KBM-7 (cell line): ENCODE data around the gene PHIP.
"Not testable (repeated sequence)": the region's sequence is repeated elsewhere in the genome, so short reads cannot be mapped to it uniquely, and the experiment has no call there.

ENCODE experiments used
- DNase-seq: peaks from one replicate; pipeline ENCODE4 v3.0.0-alpha.2; 2015
- in situ Hi-C: fragments of 300-500 bp; cut with MboI; formaldehyde crosslinking; loops from 2 replicates; pipeline ENCODE4 v1.14.3; 2020; ENCODE audit warnings: low sequenced_read_pairs, low pct_unique_long_range_greater_than_20kb, mixed read lengths

PHIP gene

DNA sequence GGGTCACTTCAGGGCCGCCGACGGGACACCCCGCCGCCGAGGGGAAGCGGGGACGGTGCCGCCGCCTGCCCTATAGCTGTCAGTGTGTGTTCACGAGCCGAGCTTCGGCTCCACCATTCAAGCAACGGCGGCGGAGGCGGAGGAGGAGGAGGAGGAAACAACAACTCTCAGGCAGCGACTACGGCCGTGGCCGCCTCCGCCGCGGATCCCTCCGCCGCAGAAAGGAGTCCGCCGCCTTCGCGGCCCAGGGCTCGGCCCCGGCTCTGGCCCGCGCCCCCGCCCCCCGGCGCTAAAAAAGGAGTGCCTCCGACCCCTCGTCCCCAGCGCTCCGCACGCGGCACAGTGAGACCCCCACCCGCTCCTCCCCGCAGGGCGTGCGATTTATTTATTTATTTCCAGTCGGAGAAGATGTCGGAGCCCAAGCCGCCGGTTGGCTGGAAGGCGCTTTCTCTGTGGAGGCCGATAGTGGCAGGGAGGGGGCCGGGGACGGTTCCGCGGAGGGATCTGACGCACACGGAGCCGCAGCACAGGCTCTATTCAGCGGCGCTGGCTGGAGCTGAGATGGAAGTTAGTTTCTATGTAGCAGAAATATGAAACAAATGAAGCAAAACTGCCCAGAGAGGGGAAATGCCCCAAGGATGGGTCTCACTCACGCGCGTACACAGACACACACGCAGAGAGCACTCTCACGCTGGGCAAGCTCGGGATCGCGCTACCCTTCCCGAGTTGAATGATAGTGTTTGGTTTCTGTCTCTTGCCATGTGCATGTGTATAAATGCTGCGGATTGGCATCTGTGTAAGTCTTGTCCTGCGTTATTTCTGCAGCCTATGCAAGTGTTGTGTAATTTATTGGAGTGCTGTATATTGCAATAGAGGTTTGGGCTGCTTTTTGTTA, at the start of gene PHIP:
TSS of gene PHIP (minus strand) at position 180 of the 895 bp plus-strand sequence. CDS start 186 bp downstream, outside the sequence.
- in situ Hi-C loops = no loop called here
- DNase-seq = peak; percentile 97

DNA sequence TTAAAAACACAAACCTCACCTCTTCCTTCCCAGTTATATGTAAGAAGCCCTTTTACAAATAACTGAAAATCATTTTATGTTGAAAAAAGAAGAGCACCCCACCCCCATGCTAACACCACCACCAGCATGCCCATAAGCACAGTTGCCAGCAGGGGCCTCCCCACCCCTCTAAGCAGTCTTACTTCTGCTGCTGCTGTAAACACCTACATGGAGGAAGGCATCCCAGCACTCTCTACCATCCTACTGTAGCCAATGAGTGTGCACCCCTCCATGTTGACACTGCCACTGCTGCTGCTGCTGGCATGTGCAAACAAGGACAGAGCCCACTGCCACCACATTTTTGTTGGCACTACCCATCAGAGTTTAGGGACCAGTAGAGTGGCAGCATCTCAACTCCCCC, 49.6 kb upstream of the PHIP start:
- no peak for DNase-seq

DNA sequence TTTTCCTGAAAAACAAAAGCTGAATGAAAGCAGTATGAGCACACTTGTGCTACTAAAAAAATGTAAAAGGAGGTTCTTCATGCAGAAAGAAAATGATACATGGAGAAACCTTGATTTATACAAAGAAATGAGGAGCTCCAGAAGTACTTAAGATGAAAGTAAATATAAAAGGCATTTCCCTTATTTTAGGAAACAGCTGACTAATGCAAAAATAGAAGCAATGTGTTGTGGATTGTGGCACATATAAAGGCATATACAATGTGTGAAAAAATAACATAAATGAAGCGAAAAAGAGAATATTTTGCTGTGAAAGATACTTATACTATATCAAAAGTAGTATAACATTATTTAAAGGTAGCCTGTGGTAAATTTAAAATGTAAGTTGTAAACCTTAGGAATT, 41.2 kb upstream of the PHIP start:
- DNase-seq = no peak
- in situ Hi-C loops = no loop called here

More for the DNA sequence above, 49.6 kb upstream of the PHIP start:
- in situ Hi-C loops = no loop called here

DNA sequence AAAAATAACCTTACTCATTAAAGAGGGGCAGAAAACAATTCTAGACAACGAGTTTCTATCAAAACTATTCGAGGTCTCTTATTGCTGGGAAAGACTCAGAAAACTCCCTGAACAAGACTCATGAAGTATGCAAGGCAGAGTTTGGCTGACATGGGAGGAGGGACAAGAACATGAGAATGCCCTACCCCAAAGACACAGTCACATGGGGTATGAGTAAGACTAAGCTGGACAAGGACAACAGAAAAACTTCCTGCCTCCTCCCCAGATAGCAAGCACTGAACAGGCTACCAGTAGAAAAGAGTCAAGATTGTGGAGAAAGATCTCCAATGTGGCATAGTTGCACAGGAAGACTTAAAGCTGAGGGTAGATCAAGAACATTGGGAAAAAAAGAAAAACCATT, 39.7 kb upstream of the PHIP start:
- no peak for DNase-seq
- in situ Hi-C loops = no loop called here

DNA sequence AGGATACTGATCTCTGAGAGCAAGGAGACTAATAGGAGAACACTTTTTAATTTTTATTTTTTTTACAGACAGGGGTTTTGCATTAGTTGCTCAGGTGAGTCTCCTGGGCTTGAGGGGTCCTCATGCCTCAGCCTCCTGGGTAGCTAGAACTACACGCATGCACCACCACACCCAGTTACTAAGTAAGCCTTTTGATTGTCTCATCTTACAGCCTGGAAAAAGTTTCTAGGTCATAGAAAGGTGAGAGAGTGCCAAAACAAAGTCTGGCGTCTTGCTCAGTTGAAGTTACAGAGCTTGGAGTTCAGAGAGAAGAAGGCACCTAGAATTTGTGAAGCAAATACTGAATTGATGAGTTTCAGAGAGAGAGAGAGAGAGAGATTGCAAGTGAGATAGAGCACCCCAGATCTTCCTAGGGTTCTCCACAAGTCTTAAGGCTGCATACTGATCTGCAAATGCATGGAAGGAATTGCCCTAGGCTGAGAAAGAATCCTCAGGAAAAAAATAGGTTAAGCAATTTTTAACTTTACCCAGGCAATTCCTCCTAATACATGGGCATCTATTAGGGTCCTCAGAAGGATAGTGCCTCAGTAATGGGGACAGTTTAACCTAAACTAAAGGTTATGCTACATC, 37.6 kb upstream of the PHIP start:
- DNase-seq = no peak
- in situ Hi-C loops = no loop called here

DNA sequence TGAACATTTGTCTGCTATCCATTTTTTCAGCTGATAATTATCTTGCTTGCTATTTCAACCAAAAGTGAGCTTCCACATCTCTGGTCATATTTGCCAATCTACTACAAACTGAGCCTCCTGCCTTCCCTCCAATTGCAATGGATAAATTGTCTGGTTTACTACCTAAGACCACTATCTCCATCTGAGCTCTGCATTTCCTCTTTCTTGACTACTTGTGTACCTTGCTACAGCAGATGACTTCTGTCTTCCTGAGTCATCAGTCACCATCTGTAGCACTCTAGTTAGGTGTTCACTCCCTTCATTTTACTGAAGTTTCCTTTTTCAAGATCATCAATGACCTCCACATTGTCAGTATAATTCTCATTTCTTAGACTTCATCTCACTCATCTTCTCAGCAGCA, 33.5 kb upstream of the PHIP start:
- in situ Hi-C loops = no loop called here
- DNase-seq = no peak

DNA sequence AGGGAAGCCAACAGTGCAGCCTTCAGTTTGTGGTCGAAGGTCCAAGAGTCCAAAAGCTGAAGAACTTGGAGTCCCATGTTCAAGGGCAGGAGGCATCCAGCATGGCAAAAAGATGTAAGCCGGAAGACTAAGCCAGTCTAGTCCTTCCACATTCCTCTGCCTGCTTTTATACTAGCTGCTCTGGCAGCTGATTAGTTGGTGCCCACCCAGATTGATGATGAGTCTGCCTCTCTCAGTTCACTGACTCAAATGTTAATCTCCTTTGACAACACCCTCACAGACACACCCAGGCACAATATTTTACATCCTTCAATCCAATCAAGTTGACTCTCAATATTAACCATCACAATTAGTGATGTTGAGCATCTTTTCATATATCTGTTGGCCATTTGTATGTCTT, 23.1 kb upstream of the PHIP start:
- no peak for DNase-seq
- in situ Hi-C loops = no loop called here

DNA sequence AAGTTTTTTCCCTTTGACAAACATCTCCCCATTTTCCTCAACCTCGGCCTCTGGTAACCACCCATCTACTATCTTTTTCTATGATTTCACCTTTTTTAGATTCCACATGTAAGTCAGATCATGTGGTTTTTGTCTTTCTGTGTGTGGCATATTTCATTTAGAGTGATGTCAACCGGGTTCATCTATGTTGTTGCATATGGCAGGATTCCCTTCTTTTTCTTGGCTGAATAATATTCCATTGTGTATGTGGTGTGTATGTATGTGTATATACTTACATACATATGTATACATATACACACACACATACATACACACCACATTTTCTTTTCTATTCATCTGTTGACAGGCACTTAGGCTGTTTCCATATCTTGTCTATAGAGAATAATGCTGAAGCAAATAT, 22.2 kb upstream of the PHIP start:
- in situ Hi-C loops = no loop called here
- no peak for DNase-seq

DNA sequence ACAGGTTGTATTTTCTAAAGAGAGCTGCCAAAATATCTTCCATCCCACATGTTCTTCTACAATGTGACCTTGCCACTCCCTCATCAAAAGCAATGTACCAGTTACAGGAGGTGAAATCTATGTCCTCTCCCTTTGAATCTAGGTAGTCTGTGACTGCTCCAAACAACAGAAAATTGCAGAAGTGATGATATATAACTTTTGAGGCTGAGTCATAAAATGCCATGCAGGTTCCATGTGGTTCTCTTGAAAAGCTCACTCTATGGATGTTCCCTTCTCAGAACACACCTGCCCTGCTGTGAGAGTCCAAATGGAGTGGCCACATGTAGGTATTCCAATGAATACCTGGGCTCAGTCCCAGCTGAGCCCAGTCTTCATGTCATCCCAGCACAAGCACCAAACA, 16.9 kb upstream of the PHIP start:
- DNase-seq = no peak
- in situ Hi-C loops = no loop called here

DNA sequence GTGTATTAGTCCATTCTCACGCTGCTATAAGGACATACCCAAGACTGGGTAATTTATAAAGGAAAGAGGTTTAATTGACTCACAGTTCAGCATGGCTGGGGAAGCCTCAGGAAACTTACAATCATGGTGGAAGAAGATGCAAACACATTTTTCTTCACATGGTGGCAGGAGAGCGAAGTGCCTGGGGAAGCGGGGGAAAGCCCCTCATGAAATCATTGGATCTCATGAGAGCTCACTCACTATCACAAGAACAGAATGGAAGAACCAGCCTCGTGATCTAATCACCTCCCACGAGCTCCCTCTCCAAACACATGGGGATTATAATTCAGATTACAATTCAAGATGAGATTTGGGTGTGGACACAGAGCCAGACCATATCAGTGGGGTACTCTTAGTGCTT, 13.7 kb upstream of the PHIP start:
- in situ Hi-C loops, DNase-seq: not testable (repeated sequence)

DNA sequence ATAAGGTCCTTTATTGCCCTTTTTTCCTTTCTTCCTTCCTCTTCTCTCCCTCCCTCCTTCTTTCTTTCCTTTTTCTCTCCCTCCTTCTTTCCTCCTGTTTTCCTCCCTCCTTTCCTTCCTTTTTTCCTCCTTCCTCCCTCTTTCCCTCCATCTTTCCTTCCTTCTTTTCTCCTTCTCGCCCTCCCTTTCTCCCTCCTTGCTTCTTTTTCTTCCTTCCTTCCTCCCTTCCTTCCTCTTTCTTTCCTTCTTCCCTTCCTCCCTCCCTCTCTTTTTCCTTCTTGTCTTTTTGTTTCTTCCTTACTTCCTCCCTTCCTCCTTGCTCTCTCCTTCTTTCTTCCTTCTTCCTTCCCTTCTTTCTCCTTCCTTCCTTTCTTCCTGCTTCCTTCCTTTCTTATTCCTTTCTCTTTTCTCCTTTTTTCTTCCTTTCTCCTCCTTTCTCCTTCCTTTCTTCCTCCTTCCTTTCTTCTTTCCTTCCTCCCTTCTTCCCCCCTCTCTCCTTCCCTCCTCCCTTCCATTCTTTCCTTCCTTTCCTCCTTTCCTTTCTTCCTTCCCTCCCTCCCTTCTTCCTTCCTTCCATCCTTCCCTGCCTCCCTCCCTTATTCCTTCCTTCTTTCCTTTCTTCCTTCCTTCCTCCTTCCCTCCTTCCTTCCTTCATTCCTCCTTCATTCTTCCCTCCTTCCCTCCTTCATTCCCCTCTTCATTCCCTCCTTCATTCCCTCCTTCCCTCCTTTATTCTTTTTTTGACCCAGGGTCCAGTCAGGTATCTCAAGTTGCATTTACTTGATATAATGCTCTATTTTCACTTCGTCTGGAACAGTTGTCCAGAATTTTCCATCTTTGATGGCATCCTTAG, 11.7 kb upstream of the PHIP start:
- in situ Hi-C loops = no loop called here
- DNase-seq = no peak

DNA sequence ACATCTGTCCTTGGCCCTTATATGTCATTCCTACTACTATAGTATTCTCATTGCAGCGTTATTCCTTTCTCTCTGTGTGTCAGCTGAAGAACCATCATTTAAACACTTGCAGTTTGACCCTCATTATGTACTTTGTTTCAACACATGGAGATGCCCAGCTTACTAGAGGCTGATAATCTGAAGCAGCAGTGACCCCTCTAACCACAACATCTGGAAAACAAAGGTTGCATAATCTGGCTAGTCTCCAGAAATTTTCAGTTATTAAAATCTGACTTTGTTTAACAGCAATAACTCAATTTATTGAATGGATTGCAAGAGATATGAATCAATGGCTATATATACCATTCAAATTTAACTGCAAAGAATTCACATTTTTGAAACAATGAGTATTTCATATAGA, 6.6 kb upstream of the PHIP start:
- in situ Hi-C loops = no loop called here
- peak; percentile 16 for DNase-seq

DNA sequence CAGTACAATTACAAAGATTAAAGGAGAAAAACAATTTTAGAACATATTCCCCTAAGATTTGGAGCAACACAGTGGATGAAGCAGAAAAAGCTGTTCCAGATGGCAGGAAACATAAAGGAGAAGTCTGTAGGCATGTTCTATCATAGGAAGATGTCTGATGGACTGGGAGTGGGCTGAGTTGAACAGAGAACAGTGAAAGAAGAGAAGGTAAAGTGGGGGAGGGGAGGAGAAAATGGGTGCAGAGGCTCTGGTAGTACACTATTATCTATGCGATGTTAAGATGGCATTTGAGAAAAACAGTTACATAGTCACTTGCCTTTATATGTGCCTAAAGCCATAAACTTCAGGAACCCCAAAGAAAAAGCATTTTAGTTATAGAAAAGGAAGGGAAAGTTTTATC, 4.2 kb upstream of the PHIP start:
- in situ Hi-C loops = no loop called here

DNA sequence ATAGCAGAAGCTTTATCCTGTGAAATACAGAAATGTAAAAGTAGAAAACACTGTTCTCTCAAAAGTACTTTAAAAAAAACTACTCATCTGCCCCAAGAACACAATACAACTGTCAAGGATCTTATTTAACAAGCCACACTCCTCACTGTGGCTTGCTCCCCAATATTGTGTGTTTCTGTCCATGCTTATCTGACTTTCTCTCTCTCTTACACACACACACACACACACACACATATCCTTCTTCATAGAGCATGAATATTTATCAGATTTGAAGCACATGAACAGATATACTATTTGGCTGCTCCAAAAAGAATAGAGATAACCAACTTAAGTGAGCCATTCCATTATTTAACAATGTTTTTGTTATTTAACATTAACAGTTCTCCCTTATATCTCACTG, 3.6 kb upstream of the PHIP start:
- in situ Hi-C loops = no loop called here
- DNase-seq = no peak

More for the DNA sequence above, 4.2 kb upstream of the PHIP start:
- peak; percentile 53 for DNase-seq

DNA sequence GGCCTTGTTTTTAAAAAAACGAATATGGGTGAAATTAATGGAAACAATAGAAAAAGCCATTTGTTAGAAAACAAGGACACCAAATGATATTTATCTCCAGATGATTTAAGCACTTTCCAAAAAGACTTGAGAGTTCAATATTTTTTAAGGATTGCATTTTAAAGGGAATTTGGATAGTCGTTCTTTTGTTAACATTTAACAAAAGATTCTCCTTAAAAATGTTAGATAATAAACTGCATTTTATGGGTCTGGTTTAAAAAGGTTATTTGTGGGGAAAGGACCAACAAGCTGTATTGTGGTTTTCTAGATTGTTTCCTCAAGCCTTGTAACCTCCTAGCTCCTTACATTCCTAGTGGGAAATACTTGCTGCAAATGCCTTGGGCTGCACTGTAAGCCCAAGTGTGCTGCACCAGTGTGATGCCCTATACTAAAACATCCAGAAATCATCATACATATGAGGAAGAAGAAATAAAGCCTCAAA, 1.5 kb upstream of the PHIP start:
- in situ Hi-C loops = no loop called here
- DNase-seq = peak; percentile 19

DNA sequence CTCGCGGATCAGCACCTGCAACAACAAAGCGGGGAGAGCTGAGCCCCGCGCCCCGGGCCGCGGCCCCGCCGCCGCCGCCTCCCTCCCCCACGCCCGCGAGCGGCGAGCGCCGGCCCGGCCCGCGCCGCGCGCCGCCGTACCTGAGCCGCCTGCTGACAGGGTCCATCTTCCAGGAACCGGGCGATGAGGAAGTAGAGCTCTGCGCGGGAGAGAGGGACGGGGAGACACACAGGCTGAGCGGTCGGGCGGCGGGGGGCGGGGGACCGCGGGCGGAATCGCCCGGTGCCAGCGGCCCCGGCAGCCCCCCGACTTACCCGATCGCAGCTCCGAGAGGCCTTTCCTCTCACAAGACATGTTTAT, 359 bp downstream of the PHIP start:
- in situ Hi-C loops = no loop called here
- no peak for DNase-seq

DNA sequence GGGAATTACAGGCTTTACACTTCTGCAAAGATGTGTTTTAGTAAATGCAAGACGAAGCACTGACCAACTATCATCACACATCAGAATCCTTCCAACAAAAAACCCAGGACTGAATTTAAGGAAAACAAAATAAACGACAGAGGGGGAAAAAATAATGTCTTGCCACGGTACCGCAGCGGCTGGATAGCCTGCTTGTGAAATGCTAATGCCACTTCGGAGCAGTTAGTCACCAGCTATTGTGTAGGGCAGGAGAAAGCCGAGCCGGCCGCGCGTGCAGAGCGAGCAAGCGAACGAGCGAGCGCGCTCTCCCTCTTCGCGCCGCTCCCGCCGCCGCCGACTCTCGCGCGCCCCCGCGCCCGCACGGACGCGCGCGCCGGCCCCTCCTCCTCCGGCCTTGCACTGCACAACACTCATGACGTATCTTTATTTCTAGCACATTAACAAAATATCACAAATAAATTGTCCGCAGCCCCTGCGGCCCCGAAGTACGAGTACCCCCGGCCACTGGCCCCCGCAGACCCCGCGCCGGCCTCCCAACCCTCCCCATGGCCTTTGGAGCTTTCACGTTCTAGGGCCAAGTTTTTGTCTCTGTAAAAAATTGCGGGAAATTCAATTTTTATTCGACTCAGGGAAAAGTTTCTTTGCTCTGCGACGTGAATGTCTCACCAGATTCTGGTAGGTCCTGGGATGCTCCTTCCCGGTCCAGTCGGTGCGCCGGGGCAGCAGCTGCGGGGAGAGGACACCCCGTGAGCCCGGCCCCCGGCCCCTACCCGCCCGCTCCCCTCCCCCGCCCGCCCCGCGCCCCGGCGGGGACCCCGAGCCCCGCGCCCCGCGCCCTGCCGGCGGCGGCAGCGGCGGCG, 1.0 kb downstream of the PHIP start:
- peak; percentile 94 for DNase-seq
- in situ Hi-C loops = no loop called here

DNA sequence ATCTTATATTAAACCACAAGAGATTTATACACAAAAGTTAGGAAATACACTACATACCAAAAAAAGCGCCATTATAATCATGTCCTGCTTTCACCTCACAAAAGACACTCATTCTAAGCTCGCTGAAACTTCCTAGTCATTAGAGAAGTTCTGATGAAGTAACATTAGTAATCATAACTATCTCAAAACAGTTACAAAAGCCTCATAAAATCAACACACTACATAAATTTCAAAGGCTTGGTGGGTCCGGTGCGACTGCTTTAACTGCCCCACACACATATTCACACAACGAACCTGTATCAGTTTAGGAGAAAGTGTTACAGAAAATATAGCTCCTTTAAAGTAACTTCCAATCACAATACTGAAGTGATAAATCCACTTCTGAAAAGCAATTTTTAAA, 1.9 kb downstream of the PHIP start:
- peak; percentile 28 for DNase-seq
- in situ Hi-C loops = no loop called here

DNA sequence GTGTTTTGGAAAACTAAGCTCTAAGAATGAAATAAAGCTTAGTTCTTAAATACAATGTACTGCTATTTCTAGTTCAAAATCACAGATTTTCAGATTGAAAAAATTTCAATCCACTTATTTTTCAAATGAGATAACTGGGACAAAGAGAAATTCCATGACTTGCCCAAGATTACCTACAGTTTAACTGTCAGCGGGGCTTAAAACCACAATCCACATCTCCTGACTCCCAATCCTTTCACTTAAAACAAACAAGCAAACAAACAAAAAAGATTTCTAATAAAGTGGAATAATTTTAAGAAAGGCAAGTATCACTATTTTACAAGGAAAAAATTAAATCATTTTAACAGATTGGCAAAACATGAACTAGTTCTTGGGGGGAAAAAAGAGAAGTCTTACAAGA, 4.2 kb downstream of the PHIP start:
- in situ Hi-C loops = no loop called here
- DNase-seq = no peak
